Measurements from ENCODE around the gene ID1.
A peak's percentile ranks its signal among the peaks of the same experiment; 100 is the strongest.
"Not testable (repeated sequence)": the region's sequence is repeated elsewhere in the genome, so short reads cannot be mapped to it uniquely, and the experiment has no call there.

The ID1 gene

GRCh38 chr20:31617432-31618104 lies 12.5 kb downstream of the ID1 start:
- TF ChIP-seq CTCF (IDR thresholded peaks at IDR 0.05; ENCODE audit: control extremely low read depth, extremely low read depth, low read depth, missing control alignments) = no peak
- ChIA-PET CTCF (interaction anchor here (2.2 to 19.2 kb wide), 3 partner anchors 16 to 60 kb away, joined by 8 to 642 read pairs (median 20); no protein-coding TSS in a partner anchor), POLR2A (interaction anchor here (0.6 kb wide), 1 partner anchor 12 kb away, joined by 7 read pairs; the partner anchor contains the start of gene ID1)
- DNase-seq (ENCODE audit: extremely low spot score) = peak; percentile 59

GRCh38 chr20:31620246-31620645 lies 15.2 kb downstream of the ID1 start:
- ChIA-PET POLR2A (no interaction called here), CTCF (interaction anchor here (4.9 kb wide), 1 partner anchor 13 kb away, joined by 20 read pairs; no protein-coding TSS in a partner anchor)
- no peak for TF ChIP-seq CTCF (IDR thresholded peaks at IDR 0.05; ENCODE audit: control extremely low read depth, extremely low read depth, low read depth, missing control alignments)

GRCh38 chr20:31623123-31623505 lies 18.0 kb downstream of the ID1 start:
- POLR2A ChIA-PET; DNase-seq (ENCODE audit: extremely low spot score): not testable (repeated sequence)
- CTCF ChIA-PET = interaction anchor here (1.7 to 6.2 kb wide), 3 partner anchors 11 to 66 kb away, joined by 3 to 32 read pairs (median 8); no protein-coding TSS in a partner anchor

More at GRCh38 chr20:31620246-31620645, 15.2 kb downstream of the ID1 start:
- DNase-seq (ENCODE audit: extremely low spot score) = no peak

- POLR2A ChIA-PET; DNase-seq (ENCODE audit: extremely low spot score): not testable (repeated sequence)
- CTCF ChIA-PET = interaction anchor here (1.6 to 6.2 kb wide), 3 partner anchors 7 to 97 kb away, joined by 8 to 32 read pairs (median 17); no protein-coding TSS in a partner anchor
Measured at GRCh38 chr20:31626534-31626933, 21.4 kb downstream of the ID1 start.

- DNase-seq (ENCODE audit: extremely low spot score); POLR2A ChIA-PET: not testable (repeated sequence)
- CTCF ChIA-PET = interaction anchor here (4.1 kb wide), 1 partner anchor 15 kb away, joined by 17 read pairs; no protein-coding TSS in a partner anchor
Measured at GRCh38 chr20:31628057-31628456, 23.0 kb downstream of the ID1 start.

- no peak for TF ChIP-seq CTCF (IDR thresholded peaks at IDR 0.05; ENCODE audit: control extremely low read depth, extremely low read depth, low read depth, missing control alignments)
- CTCF ChIA-PET = interaction anchor here (1.0 to 5.6 kb wide), 5 partner anchors 18 to 94 kb away, joined by 3 to 68 read pairs (median 3); partner anchors contain the start of gene ID1
- DNase-seq (ENCODE audit: extremely low spot score) = no peak
- POLR2A ChIA-PET = interaction anchor here (0.6 kb wide), 1 partner anchor 84 kb away, joined by 6 read pairs; no protein-coding TSS in a partner anchor
Measured at GRCh38 chr20:31630187-31630790, 25.2 kb downstream of the ID1 start.

- TF ChIP-seq CTCF (IDR thresholded peaks at IDR 0.05; ENCODE audit: control extremely low read depth, extremely low read depth, low read depth, missing control alignments) = no peak
- no peak for DNase-seq (ENCODE audit: extremely low spot score)
- CTCF ChIA-PET = interaction anchor here (0.9 to 7.3 kb wide), 20 partner anchors 9 to 112 kb away, joined by 3 to 114 read pairs (median 12); partner anchors contain the start of genes BCL2L1 and ID1
- POLR2A ChIA-PET = no interaction called here
Measured at GRCh38 chr20:31632548-31633338, 27.7 kb downstream of the ID1 start.
